GM18520 (cell line): Measurements from ENCODE around the gene HSDL1.

ENCODE experiments used
- ATAC-seq: cut with Tn5 transposase; IDR thresholded peaks from one replicate; pipeline ENCODE4 v1.9.1; 2021; ENCODE audit not compliant: unreplicated experiment

Gene HSDL1

GRCh38 chr16:84084570-84085270 lies 60.3 kb downstream of the HSDL1 start:
- ATAC-seq: no peak

- no peak for ATAC-seq
These were observed 62.0 kb downstream of the HSDL1 start for GRCh38 chr16:84082835-84083569.

GRCh38 chr16:84082110-84082509 lies 62.9 kb downstream of the HSDL1 start:
- ATAC-seq: no peak

- ATAC-seq: no peak
These were observed 63.5 kb downstream of the HSDL1 start for GRCh38 chr16:84081446-84081989.

- no peak for ATAC-seq
These were observed 64.2 kb downstream of the HSDL1 start for GRCh38 chr16:84080813-84081212.

GRCh38 chr16:84080378-84080777 lies 64.6 kb downstream of the HSDL1 start:
- no peak for ATAC-seq

GRCh38 chr16:84079664-84080063 lies 65.3 kb downstream of the HSDL1 start:
- ATAC-seq: no peak

GRCh38 chr16:84075376-84075775 lies 69.6 kb downstream of the HSDL1 start:
- ATAC-seq: no peak

GRCh38 chr16:84074721-84075120 lies 70.3 kb downstream of the HSDL1 start:
- no peak for ATAC-seq
